ENCODE measurements around the gene EYA2.
"Not testable (repeated sequence)": the region's sequence is repeated elsewhere in the genome, so short reads cannot be mapped to it uniquely, and the experiment has no call there.

Gene EYA2

DNA sequence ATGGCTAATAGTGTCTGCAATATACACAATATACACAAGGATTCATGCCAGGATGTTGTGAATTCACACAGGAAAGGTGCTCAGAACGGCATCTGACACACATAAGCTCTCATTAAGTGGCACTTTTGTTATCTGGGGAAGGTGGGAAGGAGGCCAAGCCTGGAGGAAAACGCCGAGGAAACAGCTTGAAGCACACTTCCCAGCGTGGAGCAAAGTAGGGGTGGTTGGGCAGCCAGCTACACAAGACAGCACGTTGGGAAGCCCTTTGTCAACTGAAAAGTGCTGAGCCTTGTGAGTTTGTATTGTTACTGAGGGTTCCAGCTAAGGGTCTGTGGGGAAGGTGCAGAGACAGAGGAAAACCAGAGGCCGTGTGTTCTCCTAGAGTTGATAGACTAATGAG, 280.9 kb downstream of the EYA2 start:
- no peak for DNase-seq (ENCODE audit: low read depth)

DNA sequence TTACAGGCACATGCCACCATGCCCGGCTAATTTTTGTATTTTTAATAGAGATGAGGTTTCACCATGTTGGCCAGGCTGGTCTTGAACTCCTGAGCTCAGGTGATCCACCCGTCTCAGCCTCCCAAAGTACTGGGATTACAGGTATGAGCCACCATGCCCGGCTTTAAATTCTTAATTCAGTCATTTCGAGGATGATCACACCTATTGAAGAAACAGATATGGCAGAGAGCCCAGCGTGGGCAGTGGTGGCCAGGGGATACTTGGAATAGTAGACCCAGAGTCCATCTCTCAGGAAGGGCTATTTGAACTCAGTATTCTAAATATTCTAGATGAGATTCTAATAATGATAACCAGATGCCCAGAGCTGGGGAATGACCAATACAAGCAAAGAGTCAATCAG, 281.6 kb downstream of the EYA2 start:
- DNase-seq (ENCODE audit: low read depth): not testable (repeated sequence)

DNA sequence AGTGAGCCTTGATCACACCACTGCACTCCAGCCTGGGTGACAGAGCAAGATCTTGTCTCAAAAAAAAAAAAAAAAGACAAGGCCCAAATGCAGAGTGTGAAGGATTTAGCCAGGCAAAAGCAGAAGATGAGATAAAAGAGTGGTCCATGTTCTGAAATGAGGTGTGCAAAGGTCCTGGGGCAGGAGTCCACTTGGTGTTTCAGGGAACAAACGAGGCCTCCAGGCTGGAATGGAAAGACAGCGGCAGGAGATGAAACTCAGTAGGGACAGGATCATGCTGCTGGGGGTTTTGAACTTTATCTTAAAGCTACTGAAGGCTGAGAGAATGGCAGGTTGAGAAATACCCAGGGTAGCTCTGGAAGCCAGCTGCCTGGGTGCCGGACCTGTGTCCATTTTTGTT, 283.6 kb downstream of the EYA2 start:
- no peak for DNase-seq (ENCODE audit: low read depth)

DNA sequence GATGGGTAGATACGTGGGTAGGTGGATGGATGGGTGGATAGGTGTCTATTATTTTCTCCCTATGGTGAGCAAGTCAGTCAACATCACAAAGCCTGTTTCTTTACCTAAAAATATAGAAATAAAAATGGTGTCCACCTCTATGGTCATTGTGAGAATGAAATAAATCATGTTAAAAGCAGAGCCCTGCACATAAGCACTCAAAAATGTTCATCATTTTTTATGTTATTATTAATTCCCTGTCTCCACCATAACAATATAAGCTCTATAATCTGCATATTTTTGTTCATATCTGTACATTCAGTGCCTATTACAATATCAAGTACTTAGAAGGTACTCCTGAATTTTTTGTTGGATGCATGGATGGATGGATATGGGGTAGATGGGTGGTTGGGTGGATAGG, 284.2 kb downstream of the EYA2 start:
- DNase-seq (ENCODE audit: low read depth): no peak

DNA sequence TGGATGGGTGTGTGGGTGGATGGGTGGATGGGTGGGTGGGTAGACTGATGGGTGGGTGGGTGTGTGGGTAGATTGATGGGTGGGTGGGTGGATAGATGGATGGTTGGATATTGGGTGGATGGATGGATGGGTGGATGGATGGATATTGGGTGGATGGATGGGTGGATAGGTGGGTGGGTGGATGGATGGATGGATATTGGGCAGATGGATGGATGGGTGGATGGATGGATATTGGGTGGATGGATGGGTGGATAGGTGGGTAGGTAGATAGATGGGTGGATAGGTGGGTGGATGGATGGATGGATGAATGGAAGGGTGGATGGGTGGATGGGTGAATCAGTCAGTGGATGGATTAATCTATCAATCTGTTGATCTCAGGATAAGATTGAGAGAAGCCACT, 284.6 kb downstream of the EYA2 start:
- DNase-seq (ENCODE audit: low read depth): no peak

DNA sequence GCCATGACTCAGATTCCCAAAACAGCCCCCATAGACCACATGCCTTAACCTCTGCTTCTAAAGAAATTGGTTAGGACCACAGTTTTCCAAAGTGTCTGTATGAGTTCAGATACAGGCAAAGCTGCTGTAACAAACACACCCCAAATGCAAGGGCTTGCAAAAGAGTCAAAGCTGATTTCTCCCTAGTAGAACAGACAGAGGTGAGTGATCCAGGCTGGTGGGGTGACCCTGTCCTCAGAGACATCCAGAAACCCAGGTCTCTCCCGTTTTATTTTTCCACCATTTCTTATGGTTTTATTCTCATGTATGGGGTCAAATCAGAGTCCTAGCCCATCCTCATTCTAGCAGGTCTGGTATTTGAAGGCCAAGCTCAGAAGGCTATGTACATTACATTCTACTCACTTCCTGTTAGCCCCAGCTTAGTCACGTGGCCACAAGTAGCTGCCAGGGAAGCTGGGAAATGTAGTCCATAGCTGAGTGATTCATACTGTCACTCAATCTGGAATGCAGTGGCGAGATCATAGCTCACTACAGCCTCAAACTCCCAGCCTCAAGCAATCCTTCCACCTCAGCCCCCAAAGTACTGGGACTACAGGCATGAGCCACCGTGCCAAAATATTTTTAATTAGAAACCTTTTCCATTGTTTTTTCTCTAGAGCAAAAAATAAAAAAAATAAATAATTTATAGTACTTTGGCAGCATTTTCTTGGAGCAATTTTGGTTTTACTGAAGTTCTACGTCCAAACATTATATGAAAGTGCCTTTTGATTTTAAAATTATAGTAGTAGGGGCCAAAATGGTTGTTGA, 286.6 kb downstream of the EYA2 start:
- DNase-seq (ENCODE audit: low read depth): no peak

DNA sequence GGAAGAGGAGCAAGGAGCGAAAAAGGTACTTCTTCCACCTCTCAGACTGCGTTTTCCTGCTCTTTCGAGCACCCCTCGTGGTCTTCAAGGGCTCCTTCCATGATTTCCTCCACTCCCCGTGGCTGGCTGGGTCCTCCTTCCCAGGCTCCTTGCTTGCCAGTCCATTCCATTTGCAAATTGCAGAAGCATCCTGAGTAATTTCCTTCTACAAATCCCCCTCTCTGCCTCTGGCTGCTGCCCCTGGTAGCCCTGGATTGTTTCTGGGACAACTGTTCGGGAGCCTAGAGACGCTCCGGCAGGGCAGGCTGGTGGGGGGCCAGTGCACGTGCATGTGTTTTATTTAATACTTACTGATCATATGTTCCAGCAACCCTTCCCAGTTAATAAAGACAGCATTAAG, 288.7 kb downstream of the EYA2 start:
- no peak for DNase-seq (ENCODE audit: low read depth)

DNA sequence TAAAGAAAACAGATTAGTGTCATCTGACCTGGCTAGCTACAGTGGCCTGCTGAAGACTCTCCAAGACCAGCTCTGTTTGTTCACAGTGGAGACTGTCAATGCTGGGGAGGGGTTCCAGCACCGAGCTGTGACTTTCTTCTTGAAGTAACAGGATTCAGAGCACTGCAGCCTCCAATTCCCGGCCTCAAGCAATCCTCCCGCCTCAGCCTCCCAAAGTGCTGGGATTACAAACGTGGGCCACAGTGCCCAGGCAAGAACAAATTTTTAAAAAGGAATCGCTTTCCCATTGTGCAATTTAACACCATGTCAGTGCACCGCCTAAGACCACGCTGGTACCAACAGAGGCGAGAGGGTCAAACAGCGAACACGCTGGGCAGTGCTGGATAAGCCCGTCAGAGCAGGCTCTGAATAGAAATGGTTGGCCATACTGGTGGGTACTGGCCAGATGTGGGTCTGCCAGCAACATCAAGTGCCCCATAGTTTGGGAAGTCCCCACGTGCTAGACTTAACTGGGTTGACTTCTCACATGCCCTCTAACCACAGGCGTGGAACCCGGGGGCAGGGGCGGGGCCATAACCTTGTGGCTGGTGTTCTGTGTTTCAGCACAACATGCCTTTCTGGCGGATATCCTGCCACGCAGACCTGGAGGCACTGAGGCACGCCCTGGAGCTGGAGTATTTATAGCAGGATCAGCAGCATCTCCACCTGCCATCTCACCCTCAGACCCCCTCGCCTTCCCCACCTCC, 293.0 kb downstream of the EYA2 start:
- no peak for DNase-seq (ENCODE audit: low read depth)

DNA sequence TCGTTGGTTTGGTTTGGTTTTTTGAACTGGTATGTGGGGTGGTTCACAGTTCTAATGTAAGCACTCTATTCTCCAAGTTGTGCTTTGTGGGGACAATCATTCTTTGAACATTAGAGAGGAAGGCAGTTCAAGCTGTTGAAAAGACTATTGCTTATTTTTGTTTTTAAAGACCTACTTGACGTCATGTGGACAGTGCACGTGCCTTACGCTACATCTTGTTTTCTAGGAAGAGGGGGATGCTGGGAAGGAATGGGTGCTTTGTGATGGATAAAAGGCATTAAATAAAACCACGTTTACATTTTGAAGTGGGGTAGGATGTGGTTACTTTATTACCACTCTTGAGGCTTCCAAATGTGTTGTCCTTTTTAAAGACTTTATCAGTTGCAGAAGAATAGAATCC, 293.9 kb downstream of the EYA2 start:
- DNase-seq (ENCODE audit: low read depth): no peak

DNA sequence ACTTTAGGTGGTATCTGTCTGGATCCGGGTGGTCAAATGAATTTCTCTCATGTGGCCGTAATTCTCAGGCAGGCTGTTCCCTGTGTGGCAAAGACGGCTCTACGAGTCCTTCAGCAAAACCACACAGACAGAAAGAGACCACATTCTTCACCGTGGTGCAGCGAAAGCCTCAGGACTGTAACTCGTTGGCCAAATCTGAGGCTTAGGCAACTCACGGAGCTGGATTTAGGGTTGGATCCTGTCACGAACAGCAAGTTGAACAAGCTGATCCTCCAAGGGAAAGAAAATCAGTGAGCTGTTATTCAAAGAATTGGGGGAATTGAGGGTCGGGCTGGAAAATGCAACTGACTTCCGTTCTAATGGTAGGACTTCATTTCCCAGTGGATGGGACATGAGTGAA, 294.4 kb downstream of the EYA2 start:
- no peak for DNase-seq (ENCODE audit: low read depth)

DNA sequence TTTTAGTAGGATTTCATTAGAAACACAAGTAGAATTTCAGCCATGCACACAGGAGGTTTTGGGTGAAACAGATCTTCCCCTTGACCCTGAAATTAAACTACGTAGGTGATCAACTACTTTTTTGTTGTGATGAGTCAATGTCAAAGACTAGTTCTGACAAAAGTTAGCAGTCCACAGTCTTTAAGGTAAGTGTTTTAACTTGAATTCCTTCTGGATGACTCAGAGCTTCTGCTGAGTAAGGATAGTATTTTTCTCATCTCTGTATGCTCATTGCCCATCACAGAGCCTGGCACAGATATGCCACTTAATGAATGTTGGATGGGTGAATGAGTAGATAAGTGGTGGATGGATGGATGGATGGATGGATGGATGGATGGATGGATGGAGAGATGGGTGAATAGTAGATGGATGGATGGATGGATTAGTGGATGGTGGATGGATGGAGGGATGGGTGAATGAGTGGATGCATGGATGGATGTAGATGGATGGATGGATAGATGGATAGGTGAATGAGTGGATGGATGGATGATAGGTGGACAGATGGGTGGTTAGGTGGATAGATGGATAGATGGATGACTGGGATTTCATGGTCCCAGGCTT, 296.5 kb downstream of the EYA2 start:
- DNase-seq (ENCODE audit: low read depth): no peak

DNA sequence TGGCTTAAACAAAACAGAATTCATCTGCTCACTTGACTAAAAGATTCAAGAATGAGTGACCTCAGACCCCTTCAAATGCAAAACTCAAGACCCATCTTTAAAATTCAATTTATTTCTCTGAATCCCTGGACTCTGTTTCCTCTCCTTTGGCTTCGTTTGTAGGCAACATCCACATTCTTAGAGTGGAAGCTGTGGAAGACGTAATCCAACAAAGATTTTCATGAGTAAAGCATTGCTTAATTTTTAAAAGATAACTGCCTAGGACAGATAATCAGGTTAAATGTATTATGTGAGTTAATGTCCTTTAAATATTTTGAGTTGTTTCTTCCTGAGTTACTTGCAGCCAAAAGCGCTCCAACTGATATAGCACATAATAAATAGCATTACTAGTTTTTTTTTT, 297.3 kb downstream of the EYA2 start:
- DNase-seq (ENCODE audit: low read depth): no peak

DNA sequence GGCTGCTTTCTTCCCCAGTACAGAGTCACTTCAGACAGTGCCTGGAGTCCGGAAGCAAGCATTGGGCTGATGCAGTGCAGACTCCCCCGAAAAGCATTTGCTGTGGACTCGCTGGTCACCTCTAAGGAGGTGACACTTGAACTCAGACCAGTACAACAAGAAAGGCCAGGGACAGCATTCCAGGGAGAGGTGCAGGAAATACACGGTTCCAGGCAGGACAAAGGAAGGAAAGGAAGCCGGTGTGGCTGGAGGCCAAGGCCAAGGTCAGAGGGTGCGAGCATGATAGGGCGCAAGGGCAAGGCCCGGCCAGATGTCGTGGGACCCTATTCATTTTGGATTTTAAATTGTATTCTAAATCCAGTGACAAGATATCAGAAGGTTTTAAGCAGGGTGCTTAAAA, 300.9 kb downstream of the EYA2 start:
- DNase-seq (ENCODE audit: low read depth): no peak

DNA sequence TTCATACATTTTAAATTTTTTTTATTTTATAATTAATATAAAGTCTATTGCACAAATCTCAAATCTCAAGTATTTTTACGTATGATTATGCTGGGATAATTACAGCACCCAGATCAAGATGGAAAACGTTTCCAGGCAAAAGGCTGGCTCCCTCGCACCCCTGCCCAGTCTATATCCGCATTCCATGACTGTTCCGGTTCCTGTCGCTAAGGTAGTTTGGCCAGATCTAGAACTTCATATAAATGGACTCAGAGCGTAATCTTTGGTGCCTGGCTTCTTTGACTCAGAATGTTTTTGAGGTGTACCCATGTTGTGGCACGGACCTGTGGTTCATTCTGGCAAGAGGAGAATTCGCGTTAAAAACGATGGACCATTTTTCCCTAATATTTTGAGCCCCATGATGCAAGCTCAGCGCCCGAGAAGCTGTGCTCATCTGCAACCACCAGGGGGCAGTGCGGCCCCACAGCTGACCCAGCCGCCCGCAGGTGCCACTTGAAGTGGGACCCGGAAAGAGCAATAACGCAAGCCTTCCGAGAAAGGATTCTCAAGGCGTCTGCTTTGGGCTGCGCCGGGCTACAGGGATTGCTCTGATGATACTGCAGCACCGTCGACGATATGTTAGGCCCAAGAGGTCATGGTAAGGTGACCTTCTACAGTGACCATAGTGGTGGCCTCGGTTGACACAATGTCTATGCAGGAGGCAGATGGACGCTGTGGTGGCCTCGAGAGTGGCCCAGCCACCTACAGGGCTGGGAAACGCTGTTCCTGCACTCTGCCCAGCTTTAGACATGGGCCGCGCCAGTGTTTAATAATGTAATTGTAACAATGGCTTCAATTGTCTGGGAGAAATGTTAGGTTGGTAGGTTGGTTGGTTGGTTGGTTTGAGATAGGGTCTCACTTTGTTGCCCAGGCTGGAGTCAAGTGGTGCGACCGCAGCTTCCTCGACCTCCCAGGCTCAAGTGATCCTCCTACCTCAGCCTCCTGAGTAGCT, 301.7 kb downstream of the EYA2 start:
- peak; percentile 47 for DNase-seq (ENCODE audit: low read depth)

DNA sequence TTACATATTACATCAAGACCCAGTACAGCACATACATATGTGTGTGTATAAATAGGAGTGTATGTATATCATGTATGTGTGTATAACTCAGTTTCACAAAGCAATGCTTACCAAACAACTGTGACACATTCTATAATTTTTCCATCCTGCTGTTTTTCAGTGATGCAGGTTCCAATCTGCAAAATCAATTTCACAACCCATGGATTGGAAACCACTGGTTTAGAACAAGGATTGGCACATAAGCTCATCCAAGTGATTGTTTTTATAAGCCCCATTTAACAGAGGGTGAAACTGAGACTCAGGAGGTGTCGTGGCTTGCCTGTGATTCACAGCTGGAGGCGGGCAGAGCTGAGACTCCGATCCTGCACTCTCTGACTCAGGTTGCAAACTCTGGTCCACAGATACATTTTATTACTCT, 303.6 kb downstream of the EYA2 start:
- DNase-seq (ENCODE audit: low read depth): peak; percentile 15

DNA sequence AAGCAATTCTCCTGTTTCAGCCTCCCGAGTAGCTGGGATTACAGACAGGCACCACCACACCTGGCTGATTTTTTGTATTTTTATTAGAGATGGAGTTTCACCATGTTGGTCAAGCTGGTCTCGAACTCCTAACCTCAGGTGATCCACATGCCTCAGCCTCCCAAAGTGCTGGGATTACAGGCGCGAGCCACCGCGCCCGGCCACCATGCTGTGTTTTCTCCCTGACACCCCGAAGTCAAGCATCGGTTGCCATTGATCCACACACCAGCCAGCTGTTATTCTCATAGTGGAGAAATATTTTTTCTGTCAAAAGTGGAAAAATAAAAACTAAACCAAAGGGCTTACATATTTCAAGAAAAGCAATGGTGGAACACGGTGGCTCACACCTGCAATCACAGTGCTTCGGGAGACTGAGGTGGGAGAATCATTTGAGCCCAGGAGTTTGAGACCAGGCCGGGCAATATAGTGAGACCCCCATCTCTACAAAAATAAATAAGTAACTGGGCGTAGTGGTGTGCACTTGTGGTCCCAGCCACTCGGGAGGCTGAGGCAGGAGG, 304.4 kb downstream of the EYA2 start:
- no peak for DNase-seq (ENCODE audit: low read depth)

DNA sequence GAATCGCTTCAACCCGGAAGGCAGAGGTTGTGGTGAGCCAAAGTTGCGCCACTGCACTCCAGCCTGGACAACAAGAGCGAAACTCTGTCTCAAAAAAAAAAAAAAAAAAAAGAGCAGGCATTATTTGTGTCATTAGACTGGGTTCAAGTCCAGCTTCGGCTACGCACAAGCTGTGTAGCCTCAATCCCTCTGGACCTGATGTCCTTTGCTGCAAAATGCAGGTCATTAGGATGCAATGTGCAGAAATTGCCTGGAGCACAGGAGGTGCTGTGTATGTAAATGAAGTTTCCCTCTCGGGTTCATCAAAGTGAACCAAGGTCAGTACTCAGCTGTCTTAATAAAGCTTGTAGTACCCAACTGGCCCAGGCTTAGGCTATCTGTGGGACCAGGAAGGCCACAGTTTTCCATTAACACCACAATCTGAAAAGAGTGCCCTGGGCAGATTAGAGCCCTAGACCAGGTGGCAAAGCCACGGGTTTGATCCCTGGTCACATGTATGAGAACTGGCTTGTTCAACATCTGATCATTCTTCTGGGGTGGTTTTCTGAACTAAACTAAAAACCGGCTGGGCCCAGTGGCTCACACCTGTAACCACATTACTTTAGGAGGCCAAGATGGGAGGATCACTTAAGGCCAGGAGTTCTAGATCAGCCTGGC, 306.6 kb downstream of the EYA2 start:
- DNase-seq (ENCODE audit: low read depth): no peak

DNA sequence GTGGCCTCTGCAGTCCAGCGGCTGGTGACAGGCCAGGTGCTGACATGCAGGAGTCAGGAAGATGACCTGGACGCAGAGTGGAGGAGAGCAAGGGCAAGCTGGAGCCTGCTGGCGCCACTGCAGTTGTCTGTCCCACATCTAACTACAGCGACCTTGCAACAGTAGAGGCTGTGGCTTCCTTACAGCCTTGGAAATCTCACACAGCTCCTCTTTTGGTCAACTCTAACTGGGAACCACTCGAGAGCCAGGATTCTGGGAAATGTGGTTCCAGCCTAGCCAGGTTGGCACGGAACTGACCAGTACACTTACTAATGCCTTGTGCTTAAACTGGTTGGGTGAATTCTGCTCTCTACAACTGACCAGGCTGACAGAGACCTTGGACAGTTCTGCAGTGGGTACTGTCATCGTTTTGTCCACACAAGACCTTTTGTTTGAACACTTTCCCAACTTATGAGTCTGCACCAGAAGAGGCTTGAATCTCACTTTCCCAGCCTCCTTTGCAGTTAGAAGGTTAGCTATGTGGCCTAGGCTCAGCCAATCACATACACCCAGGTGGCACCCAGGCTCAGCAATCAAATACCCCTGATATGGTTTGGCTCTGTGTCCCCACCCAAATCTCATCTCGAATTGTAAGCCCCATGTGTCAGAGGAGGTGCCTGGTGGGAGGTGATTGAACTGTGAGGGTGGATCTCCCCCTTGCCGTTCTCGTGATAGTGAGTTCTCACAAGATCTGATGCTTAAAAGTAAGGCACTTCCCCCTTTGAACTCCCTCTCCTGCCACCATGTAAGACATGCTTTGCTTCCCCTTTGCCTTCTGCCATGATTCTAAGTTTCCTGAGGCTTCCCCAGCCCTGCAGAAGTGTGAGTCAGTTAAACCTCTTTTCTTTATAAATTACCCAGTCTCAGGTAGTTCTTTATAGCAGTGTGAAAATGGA, 308.4 kb downstream of the EYA2 start:
- DNase-seq (ENCODE audit: low read depth): no peak

DNA sequence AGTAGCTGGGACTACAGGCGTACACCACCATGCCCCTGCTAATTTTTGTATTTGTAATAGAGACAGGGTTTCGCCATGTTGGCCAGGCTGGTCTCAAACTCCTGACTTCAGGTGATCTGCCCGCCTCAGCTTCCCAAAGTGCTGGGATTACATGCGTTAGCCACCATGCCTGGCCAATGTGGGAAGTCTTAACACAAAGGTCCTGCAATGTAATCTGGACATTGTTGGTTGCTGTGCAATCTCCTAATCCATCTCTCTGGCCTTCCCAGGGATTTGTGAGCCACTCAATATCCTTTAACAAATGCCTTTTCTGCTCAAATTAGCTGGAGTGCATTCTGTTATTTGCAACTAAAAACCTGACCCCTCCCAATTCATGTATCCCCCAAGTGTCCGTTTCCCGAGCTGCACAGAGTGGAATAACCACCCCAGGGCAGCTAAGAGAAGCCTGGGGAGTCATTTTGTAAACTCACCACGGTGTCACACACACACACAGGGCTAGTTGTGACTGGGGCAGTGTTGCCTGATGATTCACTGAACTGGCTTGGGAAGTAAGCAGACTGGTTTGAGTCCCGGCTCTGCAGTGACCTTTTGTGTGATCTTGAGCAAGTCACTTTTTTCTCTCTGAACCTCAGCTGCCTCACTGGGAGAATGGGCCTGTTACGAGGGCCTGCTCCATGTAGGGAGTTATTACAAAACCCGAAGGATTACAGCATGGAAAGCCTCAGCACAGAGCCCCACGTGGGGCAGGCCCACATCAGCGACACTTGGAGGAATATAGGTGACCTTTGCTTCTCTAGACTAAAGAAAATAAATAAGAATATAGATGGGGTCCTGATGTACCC, 309.6 kb downstream of the EYA2 start:
- DNase-seq (ENCODE audit: low read depth): no peak

All from activated T-helper 9 cell treated with anti-CD3 and anti-CD28 coated beads, Interleukin-2, amount 50 U/mL, for 16 hours (primary cell).